Measurements from ENCODE around the gene SMURF2.
"Not testable (repeated sequence)": the region's sequence is repeated elsewhere in the genome, so short reads cannot be mapped to it uniquely, and the experiment has no call there.

SMURF2 gene

DNA sequence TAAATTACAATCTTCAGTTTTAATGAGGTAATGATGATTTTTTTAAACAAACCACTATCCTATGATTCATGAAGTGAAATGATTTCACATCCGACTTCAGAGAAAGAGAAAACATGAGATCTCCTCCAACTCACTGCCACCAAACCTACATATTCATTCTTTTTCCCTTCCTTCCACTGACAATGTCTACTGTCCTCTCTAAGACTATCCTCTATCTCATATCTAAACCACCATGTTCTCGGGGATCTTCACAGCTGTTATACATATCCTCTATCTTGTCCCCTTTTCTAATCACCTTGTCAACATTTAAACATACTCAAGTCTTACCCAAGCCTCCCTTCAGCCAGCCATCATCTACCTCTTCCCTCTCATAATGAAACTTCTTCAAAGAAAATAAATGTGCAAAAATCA lies 53.5 kb downstream of the SMURF2 start:
- Mint-ChIP-seq H3K4me3 (no peak overlapping the region), H3K36me3 (no peaks in the 10 kb centered on the region), H3K27me3 (no peaks in the 10 kb centered on the region), H3K9me3 (no peaks in the 10 kb centered on the region), H3K27ac (peak overlapping the region; percentile 0), H3K4me1 (peaks cover 14% of the 10 kb centered on the region)
- DNase-seq = no peak
- CTCF ChIA-PET = no interaction called here

DNA sequence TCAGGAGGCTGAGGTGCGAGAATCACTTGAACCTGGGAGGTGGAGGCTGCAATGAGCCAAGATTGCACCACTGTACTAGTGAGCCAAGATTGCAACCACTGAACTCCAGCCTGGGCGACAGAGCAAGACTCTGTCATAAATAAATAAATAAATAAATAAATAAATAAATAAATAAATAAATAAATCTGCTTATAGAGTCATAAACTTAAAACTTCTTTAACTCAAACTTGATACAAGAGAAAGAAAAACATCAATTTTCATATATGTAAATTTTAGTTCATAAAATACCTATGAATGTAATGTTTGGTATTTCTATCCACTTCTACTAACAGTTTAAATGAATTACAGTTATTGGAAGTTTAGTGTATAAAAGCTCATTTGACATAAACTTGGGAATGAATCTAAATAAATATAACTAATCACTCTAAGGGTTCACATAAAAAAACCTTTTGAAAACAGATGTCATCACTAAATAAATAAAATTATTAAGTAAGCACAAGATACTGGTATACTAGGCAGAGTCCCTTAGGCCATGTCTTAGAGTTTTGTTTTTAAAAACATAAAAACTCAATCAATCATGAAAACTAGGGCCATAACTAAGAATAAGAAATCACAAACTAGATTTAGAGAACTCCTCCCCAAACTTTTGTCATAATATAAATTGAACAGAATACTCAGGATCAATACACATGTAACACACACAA lies 54.1 kb downstream of the SMURF2 start:
- DNase-seq = no peak
- Mint-ChIP-seq H3K9me3 (no peaks in the 10 kb centered on the region), H3K4me1 (peaks cover 14% of the 10 kb centered on the region), H3K27ac (peak overlapping the region; percentile 0), H3K4me3 (no peak overlapping the region), H3K27me3 (no peaks in the 10 kb centered on the region), H3K36me3 (no peaks in the 10 kb centered on the region)
- CTCF ChIA-PET = no interaction called here

DNA sequence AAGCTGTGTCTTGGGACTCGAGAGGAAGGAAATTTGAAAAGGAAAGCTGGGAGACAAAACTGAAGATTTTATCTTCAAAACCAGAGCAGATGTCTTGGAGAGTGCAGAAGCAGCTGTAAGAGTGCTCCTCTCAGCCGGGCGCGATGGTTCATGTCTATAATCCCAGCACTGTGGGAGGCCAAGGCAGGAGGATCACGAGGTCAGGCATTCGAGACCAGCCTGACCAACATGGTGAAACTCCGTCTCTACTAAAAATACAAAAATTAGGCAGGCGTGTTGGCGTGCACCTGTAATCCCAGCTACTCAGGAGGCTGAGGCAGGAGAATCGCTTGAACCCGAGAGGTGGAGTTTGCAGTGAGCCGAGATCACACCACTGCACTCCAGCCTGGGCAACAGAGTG lies 57.6 kb downstream of the SMURF2 start:
- H3K27ac Mint-ChIP-seq, H3K4me3 Mint-ChIP-seq: not testable (repeated sequence)

DNA sequence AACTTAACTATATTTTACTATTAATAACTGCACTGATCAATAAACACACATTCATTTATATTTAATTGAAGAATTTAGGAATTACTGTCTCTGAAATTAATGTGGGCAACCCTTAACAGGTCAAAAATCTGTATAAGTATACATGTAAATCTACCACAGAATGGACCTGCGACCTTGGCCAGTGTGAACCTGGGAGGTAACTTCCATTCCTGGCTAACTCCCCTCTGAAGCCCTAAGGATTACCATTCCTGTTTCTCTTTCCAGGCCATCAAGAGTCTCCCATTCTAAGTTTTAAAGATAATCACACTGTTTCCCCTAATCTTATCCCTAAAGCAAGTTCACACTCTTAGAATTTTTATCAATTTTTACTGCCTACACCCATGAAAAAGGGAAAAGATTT lies 58.1 kb downstream of the SMURF2 start:
- Mint-ChIP-seq H3K4me1 (peaks cover 24% of the 10 kb centered on the region), H3K27me3 (no peaks in the 10 kb centered on the region), H3K36me3 (no peaks in the 10 kb centered on the region), H3K9me3 (no peaks in the 10 kb centered on the region), H3K4me3 (no peak overlapping the region), H3K27ac (no peak overlapping the region)
- DNase-seq = no peak
- CTCF ChIA-PET = interaction anchor here (0.7 to 2.4 kb wide), 3 partner anchors 30 to 185 kb away, joined by 3 to 8 read pairs (median 3); no protein-coding TSS in a partner anchor

More for the DNA sequence above, 57.6 kb downstream of the SMURF2 start:
- not testable (repeated sequence) for DNase-seq, H3K27me3 Mint-ChIP-seq, H3K36me3 Mint-ChIP-seq, H3K9me3 Mint-ChIP-seq
- CTCF ChIA-PET = interaction anchor here (0.7 to 2.4 kb wide), 3 partner anchors 29 to 185 kb away, joined by 3 to 8 read pairs (median 3); no protein-coding TSS in a partner anchor
- peaks cover 23% of the 10 kb centered on the region for H3K4me1 Mint-ChIP-seq

DNA sequence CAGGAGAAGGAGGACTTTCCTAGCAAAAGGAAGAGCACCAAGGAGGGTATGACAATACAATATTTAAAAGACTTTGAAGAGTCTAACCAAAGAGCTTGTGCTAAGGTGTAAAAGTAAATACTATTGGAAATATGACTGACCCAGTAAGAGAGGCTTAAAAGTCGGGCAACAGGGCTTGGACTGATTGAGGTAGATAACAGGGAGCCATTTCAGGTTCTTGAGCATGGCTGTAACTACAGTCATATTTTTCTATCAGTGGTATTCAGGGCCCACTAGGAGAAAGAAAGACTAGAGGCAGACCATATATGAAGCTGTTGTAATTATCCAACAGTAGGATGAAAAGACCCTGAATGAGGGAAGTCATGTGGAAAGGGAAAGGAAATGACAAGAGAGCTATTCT lies 62.3 kb downstream of the SMURF2 start:
- H3K9me3 Mint-ChIP-seq = no peaks in the 10 kb centered on the region
- H3K4me3 Mint-ChIP-seq = no peak overlapping the region
- CTCF ChIA-PET = interaction anchor here (1.0 to 2.4 kb wide), 4 partner anchors 19 to 109 kb away, joined by 3 to 6 read pairs (median 4); no protein-coding TSS in a partner anchor
- peak overlapping the region; percentile 13 for H3K27ac Mint-ChIP-seq
- H3K27me3 Mint-ChIP-seq = no peaks in the 10 kb centered on the region
- peaks cover 10% of the 10 kb centered on the region for H3K36me3 Mint-ChIP-seq
- no peak for DNase-seq
- H3K4me1 Mint-ChIP-seq = peaks cover 33% of the 10 kb centered on the region

DNA sequence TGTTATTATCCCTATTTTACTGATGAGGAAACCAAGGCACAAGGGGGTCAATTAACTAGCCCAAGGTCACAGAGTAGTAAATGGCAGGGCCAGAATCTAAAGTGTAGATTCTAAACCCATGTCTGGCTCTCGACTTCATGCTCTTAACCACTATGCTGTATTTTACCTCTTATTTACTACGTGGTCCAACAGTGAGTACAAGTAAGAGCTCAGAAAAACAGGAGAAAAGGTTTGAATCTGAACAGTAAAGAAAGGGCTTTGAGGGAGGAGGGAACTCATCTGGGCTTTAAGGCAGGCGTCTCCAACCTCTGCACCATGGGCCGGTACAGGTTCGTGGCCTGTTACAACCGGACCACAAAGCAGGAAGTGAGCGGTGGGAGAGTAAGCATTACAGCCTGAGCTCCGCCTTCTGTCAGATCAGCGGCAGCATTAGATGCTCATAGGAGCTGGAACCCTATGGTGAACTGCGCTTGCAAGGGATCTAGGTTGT lies 62.9 kb downstream of the SMURF2 start:
- H3K27me3 Mint-ChIP-seq = no peaks in the 10 kb centered on the region
- peak overlapping the region; percentile 29 for H3K27ac Mint-ChIP-seq
- peak; percentile 77 for DNase-seq
- CTCF ChIA-PET = interaction anchor here (1.0 to 2.4 kb wide), 4 partner anchors 19 to 140 kb away, joined by 4 to 6 read pairs (median 4); no protein-coding TSS in a partner anchor
- H3K4me3 Mint-ChIP-seq = peak overlapping the region; percentile 30
- H3K4me1 Mint-ChIP-seq = peaks cover 33% of the 10 kb centered on the region
- peaks cover 10% of the 10 kb centered on the region for H3K36me3 Mint-ChIP-seq
- H3K9me3 Mint-ChIP-seq = no peaks in the 10 kb centered on the region

DNA sequence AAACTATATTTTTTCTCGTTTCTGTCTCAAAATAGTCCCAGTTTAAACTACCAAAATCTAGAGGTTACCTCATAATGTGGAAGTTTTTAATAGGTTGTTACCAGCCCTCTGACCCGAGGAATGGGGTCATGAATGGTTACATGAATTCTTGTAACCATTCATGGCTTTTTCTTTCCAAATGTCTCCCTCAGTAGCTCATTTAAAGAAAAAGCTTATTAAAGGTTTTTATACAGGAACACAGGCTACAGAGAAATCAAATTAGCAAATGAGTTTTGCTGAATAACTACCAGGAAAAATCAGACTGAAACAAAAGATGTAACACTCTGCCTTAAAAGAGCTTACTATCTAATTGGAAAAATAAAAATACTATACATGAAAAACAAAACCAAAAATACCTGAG lies 63.4 kb downstream of the SMURF2 start:
- Mint-ChIP-seq H3K36me3 (peaks cover 10% of the 10 kb centered on the region), H3K9me3 (no peaks in the 10 kb centered on the region), H3K4me3 (no peak overlapping the region), H3K4me1 (peaks cover 33% of the 10 kb centered on the region), H3K27ac (no peak overlapping the region), H3K27me3 (no peaks in the 10 kb centered on the region)
- CTCF ChIA-PET = interaction anchor here (1.2 to 2.4 kb wide), 3 partner anchors 20 to 141 kb away, joined by 4 to 6 read pairs (median 4); no protein-coding TSS in a partner anchor
- no peak for DNase-seq

DNA sequence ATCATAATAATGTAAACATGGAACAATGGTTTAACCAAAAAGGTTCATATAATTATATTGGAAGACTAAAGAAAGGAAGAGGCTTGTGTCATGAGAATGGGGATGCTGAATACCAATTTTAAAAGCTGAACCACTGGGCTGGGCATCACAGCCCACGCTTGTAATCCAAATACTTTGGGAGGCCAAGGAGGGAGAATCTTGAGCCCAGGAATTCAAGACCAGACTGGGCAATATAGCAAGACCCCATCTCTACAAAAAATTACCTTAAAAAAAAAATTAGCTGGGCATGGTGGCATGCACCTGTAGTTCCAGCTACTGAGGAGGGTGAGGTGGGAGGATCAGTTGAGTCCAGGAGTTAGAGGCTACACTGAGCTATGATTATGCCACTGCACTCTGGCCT lies 65.1 kb downstream of the SMURF2 start:
- Mint-ChIP-seq H3K4me1 (peaks cover 33% of the 10 kb centered on the region), H3K27ac (no peak overlapping the region), H3K36me3 (peaks cover 14% of the 10 kb centered on the region), H3K9me3 (no peaks in the 10 kb centered on the region), H3K27me3 (no peaks in the 10 kb centered on the region), H3K4me3 (no peak overlapping the region)
- CTCF ChIA-PET = no interaction called here
- DNase-seq = no peak

DNA sequence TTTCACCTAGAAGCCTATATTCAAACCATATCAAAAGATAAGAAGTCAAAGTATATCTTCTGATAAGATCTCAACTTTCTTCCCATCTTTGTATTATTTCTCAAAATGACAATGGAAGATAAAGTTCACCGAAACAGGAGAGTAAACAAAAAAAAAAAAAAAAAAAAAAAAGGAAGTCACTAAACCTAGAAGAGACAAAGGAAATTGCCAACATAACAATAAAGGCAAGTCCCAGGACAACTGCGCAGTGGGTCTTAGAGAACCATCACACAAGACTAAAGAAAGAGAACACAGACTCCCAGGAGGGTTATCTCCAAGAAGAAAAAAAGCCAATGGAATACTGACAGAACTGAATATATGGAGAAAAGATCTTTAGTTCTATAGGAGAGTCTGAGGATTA lies 65.7 kb downstream of the SMURF2 start:
- peaks cover 33% of the 10 kb centered on the region for H3K4me1 Mint-ChIP-seq
- H3K4me3 Mint-ChIP-seq = no peak overlapping the region
- no peaks in the 10 kb centered on the region for H3K9me3 Mint-ChIP-seq
- H3K27ac Mint-ChIP-seq = no peak overlapping the region
- CTCF ChIA-PET = no interaction called here
- DNase-seq = no peak
- peaks cover 18% of the 10 kb centered on the region for H3K36me3 Mint-ChIP-seq
- no peaks in the 10 kb centered on the region for H3K27me3 Mint-ChIP-seq

DNA sequence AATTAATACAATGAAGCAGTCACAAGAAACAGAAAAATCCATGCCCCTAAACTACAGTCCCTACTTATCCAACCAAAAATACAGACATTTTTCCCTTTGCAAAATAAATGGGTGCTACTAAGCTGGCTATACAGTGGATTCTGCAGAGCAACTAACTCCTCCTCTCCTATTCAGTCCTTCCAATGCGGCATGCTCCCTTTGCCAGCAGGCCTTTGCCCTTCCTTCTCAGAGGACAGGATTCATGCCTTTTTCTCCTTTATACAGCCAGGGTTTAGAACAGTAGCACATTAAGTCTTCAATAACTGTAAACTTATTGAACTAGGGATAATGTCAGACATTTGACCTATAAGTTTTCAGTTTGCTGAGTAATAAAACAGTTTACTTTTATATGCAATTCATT lies 70.2 kb downstream of the SMURF2 start:
- H3K27ac Mint-ChIP-seq = no peak overlapping the region
- DNase-seq = no peak
- H3K36me3 Mint-ChIP-seq = peaks cover 16% of the 10 kb centered on the region
- H3K4me3 Mint-ChIP-seq = no peak overlapping the region
- no peaks in the 10 kb centered on the region for H3K9me3 Mint-ChIP-seq
- no peaks in the 10 kb centered on the region for H3K27me3 Mint-ChIP-seq
- H3K4me1 Mint-ChIP-seq = peaks cover 8% of the 10 kb centered on the region
- CTCF ChIA-PET = no interaction called here

DNA sequence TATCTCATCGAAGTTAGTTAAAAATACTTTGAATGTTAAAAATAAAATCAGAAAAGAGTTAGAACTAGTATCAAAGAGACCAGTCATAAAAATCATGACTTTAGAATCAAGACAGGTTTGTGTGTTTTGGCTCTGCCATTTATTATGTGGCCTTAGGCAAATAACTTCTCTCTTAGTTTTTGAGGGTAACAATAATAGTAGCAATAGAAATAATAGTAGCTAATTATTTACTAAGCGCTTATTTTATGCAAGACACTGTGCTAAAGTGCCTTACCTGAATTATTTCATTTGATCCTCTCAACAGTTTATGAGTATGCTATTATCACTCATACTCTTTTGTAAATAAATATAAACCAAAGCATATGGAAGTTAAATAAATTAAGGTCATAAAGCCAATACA lies 77.0 kb downstream of the SMURF2 start:
- Mint-ChIP-seq H3K36me3 (peaks cover 13% of the 10 kb centered on the region), H3K27ac (no peak overlapping the region), H3K27me3 (no peaks in the 10 kb centered on the region), H3K4me1 (peaks cover 7% of the 10 kb centered on the region), H3K9me3 (no peaks in the 10 kb centered on the region), H3K4me3 (no peak overlapping the region)
- CTCF ChIA-PET = no interaction called here
- no peak for DNase-seq

DNA sequence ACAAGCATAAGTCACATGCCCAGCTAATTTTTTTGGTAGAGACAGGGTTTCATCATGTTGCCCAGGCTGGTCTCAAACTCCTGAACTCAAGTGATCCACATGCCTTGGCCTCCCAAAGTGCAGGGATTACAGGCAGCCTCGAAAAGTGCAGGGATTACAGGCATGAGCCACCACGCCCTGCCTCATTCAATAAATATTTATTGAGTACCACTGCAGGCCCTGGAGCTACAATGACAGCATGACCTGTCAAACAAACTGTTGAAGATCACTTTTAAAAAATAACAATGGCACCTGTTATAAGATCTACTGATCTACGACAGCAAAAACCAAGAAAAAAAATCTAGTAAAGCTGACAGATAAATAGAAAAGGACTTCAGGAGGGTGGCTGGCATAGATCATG lies 79.1 kb downstream of the SMURF2 start:
- CTCF ChIA-PET = interaction anchor here (0.8 kb wide), 1 partner anchor 163 kb away, joined by 3 read pairs; no protein-coding TSS in a partner anchor
- Mint-ChIP-seq H3K27ac (no peak overlapping the region), H3K4me1 (peaks cover 7% of the 10 kb centered on the region), H3K9me3 (no peaks in the 10 kb centered on the region), H3K36me3 (peaks cover 16% of the 10 kb centered on the region), H3K27me3 (no peaks in the 10 kb centered on the region), H3K4me3 (no peak overlapping the region)
- no peak for DNase-seq

DNA sequence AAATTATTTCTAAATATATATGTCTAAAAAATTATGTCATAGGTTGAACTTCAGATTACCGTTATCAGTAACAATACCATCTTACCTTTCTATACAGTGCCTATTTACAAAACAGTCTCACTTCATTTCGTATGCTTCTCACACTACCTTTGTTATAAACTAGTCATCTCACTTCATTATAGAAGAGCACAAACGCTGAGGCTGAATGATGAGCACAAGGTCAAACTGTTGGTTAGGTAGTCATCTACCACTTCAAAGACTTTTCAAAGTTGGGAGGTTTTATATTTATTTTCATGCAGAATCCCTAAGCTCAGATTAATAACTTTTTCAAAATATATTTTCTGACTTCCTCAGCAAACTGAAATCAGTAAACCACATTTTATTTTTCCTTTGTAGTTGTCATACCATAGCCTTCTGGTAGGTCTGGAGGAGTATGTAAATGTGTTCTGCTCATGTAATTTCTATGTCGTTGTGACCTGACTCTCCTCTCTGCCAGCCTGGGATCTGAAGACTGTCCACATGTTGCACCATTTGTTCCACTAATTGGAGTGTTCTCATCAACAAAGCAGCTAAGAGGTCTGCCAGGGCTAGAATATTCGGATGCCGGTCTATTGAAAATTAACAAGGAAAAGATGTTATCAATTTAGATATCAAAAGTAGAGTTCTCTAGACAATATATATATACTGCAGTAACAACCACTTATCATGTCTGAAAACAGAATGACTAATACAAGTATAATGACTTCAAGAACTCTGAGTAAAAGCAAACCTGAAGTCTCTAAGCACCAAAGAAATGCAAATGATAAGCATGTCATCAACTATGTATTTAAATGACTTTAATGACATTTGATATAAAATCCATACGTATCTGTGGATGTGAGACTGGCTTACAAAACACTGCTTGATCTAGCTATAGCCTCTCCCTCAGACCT lies 81.5 kb downstream of the SMURF2 start:
- Mint-ChIP-seq H3K4me1 (peaks cover 7% of the 10 kb centered on the region), H3K27ac (no peak overlapping the region), H3K9me3 (no peaks in the 10 kb centered on the region)

DNA sequence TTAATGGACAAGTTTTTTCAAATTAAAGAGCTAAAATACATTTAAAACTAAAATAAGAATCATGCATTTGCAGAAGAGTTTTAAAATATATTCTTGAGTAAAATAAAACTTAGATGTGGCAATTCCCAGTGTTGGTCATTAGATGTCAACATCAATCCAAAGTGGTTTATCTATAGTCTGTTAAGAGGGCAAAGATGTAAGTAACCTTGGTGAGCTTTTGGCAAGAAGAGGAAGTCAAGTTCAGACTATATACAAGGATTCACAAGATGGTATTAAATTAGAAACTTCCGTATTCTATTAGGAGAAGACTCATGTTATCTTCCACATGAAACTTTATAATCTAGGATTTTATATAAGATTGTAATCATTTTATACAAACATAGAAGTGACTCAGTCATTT lies 82.2 kb downstream of the SMURF2 start:
- H3K27ac Mint-ChIP-seq = no peak overlapping the region
- no peak overlapping the region for H3K4me3 Mint-ChIP-seq
- peaks cover 7% of the 10 kb centered on the region for H3K4me1 Mint-ChIP-seq
- no peaks in the 10 kb centered on the region for H3K9me3 Mint-ChIP-seq
- H3K27me3 Mint-ChIP-seq = no peaks in the 10 kb centered on the region
- CTCF ChIA-PET = interaction anchor here (1.0 kb wide), 1 partner anchor 277 kb away, joined by 3 read pairs; no protein-coding TSS in a partner anchor
- no peak for DNase-seq
- H3K36me3 Mint-ChIP-seq = peaks cover 24% of the 10 kb centered on the region

More for the DNA sequence above, 81.5 kb downstream of the SMURF2 start:
- no peaks in the 10 kb centered on the region for H3K27me3 Mint-ChIP-seq
- H3K4me3 Mint-ChIP-seq = no peak overlapping the region
- CTCF ChIA-PET = no interaction called here
- H3K36me3 Mint-ChIP-seq = peaks cover 24% of the 10 kb centered on the region
- DNase-seq = no peak
